CD4-positive, alpha-beta T cell treated with Interleukin-15 for 1 hour (primary cell): ENCODE measurements around the gene PDYN.

Experiments used
- DNase-seq: peaks from one replicate; pipeline ENCODE4 v3.0.0-alpha.2; 2020

PDYN gene

GRCh38 chr20:1949347-1950100, 44.3 kb downstream of the PDYN start:
- DNase-seq = no peak

DNA sequence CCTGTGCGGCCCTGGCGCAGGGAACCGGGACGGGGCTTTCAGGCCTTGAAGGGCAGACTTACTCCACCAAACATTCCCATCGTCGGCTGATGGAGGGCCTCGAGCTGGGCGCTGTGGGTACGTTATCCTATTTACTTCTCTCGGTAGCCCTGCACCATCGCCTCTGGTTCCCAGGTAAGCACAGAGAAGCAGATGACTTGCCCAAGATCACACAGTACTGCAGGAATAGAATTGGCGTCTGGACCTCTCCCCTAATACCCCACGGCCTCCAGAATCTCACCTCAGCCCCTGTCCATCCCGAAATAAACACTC, 46.4 kb downstream of the PDYN start:
- DNase-seq = no peak

DNA sequence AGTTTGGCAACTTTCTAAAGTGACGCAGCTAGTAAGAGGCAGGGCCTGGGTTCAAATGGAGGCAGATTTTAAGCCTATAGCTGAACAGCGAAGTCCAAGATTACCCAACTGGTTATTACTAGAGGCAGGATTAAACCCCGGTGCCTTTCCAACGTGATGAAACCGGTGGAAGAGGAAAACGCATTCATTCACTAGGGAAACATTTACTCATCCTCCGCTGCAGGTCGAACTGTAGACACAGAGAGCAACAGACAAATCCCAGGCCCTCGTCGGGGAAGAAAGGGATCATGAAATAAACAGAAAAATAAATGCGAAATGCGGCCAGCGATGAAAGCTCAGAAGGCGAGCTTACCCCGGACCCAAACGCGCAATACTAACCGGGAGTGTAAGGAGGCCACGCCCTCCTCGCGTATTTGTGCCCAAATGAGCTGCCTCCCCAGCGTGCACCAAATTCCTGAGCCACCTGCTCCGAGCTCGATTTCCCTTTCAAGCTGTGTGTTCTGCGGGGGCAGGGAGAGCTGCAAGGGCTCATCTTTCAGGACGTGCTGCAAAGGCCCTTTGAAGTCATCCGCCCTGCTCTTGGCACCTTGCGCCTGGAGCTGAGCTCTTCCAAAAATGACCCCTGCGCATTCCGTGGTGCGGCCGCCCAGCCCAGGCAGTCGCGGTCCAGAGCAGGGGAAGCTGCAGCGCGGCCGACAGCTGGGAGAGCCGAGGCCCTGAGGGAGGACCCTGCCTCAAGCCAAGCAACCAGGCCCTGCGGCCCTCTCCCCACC, 46.9 kb downstream of the PDYN start:
- DNase-seq = peak; percentile 62

- DNase-seq = no peak
Measured at GRCh38 chr20:1946442-1946761, 47.5 kb downstream of the PDYN start.

GRCh38 chr20:1945660-1946059, 48.2 kb downstream of the PDYN start:
- DNase-seq = no peak

DNA sequence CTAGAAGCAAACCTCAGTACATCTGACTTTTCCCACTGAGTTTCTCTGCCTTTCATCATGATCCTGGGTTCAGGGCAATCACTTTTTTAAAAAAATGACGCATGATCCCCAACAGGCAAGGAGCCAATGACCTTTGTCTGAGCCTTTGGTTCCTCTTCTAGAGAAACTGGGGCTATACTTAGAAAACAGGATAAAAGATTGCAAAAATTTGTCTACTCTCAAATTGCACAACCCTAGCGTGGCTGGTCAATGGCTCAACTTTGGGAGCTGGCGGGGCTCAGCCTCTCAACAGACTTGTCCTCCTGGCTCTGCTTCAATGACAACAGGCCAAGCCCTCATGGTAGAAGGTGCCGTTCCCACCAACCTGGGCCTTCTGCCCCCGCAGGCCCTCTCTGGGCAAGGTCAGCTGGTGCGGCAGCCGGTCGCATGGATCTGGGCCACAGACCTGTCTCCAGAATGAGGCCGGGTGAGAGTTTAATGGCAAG, 48.7 kb downstream of the PDYN start:
- DNase-seq = peak; percentile 73

DNA sequence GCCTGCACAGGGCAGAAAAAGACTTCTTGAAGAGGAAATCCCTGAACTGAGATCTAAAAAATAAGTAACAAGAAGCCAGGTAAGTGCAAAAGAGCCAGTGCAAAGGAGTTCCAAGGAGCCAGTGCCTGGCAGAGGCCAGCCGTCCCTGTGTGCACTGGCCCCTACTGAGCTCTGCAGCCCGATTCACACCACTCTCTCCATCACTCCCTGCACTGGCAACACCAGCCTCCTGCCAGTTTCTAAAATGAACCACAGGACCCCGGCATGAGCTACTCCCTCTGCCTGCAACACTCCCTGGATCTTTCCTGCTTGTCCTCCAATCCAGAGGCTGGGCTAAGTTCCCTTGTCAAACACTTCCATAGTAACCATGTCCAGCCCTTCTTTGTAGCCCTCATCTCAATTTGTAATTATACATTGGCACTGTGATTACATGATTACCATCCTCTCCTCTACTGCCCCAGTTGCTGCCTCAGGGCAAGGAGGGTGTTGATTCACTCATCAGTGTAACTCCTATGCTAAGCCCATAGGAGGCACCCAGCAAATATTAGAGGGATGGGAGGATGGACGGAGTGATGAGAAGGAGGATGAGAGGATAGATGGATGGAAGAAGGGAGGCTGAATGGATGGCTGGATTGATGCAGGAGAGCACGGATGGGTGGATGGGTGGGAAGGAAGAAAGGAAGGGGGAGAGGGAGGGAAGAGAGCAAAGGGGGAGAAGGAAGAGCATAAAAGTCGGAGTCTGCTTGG, 49.3 kb downstream of the PDYN start:
- no peak for DNase-seq

DNA sequence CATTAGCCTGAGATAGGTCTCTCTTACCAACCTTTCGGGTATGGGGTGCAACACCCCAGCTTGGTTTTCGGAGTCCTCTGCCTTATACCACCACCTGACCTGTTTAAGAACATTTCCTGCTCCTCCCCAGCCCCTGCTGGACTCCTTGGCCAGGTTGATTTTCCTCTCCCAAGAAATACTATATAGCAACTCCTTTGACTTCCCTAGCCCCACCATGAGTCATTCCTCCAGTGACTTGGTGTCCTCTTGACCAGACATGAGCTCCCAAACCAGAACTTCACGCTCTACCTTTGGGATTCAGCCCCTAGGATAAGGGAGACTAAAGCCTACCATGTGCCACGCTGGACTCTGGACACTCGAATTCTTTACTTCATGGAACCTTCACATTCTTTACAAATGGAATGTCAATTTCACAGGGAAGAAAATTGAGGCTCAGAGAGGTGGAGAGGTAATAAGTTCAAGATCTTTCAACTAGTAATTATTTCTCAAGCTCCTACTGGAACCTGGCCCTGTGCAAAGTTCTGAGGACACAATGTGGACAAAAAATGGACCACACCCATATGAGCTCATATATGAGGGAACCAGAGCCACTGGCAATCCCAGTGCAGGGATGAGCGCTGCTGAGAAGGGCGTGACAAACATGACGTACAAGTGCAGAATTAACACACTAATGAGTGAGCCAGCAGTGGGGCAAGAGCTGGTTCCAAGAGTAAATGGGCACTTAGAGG, 50.4 kb downstream of the PDYN start:
- peak; percentile 77 for DNase-seq

DNA sequence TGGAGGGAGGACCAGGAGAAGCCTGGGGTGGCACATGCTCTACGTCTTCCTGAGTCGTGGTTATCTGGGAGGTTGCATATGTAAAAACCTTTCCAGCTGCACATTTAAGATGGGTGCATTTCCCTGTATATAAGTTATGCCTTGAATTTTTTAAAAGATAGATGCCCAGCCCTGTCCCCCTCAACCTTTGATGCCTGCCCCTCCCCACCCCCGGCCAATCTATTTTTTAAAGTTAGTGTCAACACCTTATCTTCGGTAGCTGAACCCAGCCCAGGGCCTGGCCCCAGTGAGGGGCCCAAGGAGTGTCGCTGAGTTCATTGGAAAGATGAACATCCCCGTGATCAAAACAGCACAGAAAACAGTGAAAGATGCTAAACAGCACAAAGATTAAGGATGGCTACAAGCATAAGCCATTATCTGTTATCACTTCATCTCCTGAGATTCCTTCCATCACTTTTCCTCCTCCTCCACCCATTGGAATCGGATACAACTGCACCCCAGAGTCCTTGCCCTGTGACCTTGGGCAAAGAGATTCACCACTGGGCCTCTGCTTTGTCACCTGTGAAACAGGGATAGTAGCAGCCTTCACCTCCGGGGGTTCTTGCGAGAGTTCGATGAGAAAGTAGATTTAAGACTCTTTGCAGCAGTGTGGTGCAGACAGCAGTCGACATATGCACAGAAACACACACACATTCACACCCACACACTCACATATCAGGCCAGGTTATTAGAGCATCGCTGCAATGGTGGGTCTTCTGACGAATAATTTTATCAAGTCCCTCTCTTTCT, 51.2 kb downstream of the PDYN start:
- no peak for DNase-seq

DNA sequence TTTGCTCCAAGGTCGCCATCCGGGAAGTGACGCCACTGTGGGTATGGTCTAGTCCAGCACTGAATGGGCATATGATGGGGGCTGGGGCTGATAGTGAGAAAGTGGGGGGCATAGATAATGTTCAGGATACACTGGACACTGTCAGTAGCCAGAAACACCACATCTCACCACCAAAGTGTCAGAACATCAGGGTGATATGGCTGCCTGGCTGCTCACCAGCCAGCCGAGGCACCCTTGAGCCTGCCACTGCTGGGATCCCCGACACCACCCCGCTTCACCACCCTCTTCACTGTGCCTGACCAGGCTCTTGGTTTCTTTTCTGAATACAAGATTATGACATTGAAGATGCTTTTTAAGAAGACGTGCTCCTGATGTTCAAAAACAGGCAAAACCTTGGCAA, 51.8 kb downstream of the PDYN start:
- DNase-seq = no peak

GRCh38 chr20:1941226-1941625, 52.6 kb downstream of the PDYN start:
- DNase-seq = no peak

GRCh38 chr20:1940581-1940980, 53.3 kb downstream of the PDYN start:
- no peak for DNase-seq

GRCh38 chr20:1939270-1939595, 54.6 kb downstream of the PDYN start:
- DNase-seq = no peak

GRCh38 chr20:1938464-1939269, 55.2 kb downstream of the PDYN start:
- no peak for DNase-seq

DNA sequence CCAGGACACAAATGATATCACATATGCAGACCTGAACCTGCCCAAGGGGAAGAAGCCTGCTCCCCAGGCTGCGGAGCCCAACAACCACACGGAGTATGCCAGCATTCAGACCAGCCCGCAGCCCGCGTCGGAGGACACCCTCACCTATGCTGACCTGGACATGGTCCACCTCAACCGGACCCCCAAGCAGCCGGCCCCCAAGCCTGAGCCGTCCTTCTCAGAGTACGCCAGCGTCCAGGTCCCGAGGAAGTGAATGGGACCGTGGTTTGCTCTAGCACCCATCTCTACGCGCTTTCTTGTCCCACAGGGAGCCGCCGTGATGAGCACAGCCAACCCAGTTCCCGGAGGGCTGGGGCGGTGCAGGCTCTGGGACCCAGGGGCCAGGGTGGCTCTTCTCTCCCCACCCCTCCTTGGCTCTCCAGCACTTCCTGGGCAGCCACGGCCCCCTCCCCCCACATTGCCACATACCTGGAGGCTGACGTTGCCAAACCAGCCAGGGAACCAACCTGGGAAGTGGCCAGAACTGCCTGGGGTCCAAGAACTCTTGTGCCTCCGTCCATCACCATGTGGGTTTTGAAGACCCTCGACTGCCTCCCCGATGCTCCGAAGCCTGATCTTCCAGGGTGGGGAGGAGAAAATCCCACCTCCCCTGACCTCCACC, 56.4 kb downstream of the PDYN start:
- no peak for DNase-seq

- no peak for DNase-seq
Measured at GRCh38 chr20:1935696-1936366, 58.0 kb downstream of the PDYN start.

GRCh38 chr20:1934721-1935573, 58.9 kb downstream of the PDYN start:
- DNase-seq = no peak

DNA sequence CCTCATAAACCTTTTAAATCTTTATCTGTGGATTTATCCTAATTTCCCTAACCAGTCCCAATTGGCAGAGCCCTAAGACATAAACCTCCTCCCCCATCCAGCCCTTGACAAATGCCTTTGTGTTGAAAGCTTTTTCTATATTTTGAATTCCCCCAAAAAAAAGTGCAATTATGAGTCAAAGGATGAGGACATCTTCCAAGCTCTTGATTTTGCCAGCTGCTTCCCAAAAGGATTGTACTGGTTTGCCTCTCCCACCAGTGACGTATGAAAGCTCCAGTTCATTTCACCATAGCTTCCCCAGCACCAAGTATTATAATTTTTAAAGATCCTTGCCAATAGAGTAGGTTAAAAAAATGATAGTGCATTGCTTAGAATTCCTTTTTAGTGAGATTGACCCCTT, 59.7 kb downstream of the PDYN start:
- no peak for DNase-seq

GRCh38 chr20:1933465-1933870, 60.4 kb downstream of the PDYN start:
- no peak for DNase-seq

DNA sequence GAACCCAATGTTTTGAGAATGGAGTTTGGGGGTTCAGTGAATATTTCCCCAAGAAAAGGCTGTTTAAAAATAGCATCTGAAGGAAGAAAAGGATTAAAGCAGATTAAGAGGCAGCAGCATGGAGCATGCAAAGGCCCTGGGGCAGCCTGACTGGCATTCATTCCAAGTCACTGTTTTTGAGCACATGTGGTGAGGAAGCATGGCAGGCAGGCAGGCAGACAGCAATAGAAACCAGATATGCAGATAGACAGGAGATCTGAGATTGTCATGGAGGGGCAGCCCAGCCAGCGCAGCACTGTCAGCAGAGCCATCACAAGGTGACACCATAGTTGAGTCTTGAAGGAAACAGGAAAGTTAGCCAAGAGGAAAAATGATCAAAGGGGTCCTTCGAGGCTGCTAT, 60.9 kb downstream of the PDYN start:
- DNase-seq = no peak
